ENCODE results near the gene C2CD2. TPM values are rescaled to one million over a fixed set of nuclear protein-coding genes. Genes with fewer than 3 reads are reported as not detected.

C2CD2 gene
- total RNA-seq, 1 donor from 2014 or later, result 23.8 TPM

DNA sequence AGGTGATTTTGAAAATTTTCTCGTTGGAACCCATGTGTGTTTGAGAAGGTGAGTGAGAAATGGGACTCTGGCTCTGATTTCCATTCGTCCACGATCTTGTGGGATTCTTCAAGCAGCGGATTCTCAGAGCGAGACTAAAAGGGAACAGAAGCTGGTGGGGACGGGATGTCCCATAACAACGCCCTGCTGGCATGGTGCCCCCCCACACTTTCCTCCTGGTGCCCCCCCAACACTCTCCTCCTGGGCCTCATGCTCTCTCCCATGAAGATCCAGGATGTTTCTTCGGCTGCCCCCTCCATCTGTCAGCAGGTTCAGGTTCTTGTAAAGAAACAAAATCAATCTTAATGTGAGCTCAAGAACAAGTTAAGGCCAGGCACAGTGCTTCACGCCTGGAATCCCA lies 103.7 kb downstream of the C2CD2 start:
- no peaks in the 10 kb centered on the region for H3K9me3 ChIP-seq
- no peaks in the 10 kb centered on the region for H3K4me1 ChIP-seq
- H3K4me3 ChIP-seq, result no peak overlapping the region
- TF ChIP-seq, protein P1, sequence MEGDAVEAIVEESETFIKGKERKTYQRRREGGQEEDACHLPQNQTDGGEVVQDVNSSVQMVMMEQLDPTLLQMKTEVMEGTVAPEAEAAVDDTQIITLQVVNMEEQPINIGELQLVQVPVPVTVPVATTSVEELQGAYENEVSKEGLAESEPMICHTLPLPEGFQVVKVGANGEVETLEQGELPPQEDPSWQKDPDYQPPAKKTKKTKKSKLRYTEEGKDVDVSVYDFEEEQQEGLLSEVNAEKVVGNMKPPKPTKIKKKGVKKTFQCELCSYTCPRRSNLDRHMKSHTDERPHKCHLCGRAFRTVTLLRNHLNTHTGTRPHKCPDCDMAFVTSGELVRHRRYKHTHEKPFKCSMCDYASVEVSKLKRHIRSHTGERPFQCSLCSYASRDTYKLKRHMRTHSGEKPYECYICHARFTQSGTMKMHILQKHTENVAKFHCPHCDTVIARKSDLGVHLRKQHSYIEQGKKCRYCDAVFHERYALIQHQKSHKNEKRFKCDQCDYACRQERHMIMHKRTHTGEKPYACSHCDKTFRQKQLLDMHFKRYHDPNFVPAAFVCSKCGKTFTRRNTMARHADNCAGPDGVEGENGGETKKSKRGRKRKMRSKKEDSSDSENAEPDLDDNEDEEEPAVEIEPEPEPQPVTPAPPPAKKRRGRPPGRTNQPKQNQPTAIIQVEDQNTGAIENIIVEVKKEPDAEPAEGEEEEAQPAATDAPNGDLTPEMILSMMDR (IDR thresholded peaks at IDR 0.05), result no peak
- H3K27me3 ChIP-seq (ENCODE audit: low read depth), result no peaks in the 10 kb centered on the region
- no peak for DNase-seq
- intact Hi-C loops (cut with DNase I), result no loop called here
- peaks cover 47% of the 10 kb centered on the region for H3K36me3 ChIP-seq
- ATAC-seq, result no peak
- no peak overlapping the region for H3K27ac ChIP-seq

DNA sequence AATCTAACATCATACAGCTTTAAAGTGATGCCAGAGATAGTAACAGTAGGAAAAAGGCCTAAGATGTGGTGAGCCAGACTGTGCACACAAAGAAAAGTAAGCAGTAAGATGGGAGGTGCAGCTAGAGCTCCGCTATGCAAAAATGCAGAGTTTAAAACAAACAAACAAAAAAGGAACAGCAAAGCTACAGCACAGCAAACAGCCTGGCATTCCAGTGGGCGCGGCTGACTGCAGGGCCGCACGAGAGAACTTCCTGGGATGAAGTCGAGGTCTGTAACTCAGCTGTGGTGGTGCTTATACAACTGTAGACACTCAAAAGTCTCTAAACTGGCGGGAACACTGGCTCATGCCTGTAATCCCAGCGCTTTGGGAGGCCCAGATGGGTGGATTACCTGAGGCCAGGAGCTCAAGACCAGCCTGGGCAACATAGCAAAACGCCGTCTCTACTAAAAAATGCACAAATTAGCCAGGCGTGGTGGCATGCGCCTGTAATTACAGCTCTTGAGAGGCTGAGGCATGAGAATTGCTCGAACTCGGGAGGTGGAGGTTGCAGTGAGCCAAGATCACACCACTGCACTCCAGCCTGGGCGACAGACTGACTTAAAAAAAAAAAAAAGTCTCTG lies 104.7 kb downstream of the C2CD2 start:
- H3K27ac ChIP-seq, result no peak overlapping the region
- H3K4me1 ChIP-seq, result no peaks in the 10 kb centered on the region
- no peak overlapping the region for H3K4me3 ChIP-seq
- DNase-seq (no peak), ATAC-seq (peak; percentile 42 to 51)
- TF ChIP-seq, protein P1 (IDR thresholded peaks at IDR 0.05), result no peak
- peaks cover 37% of the 10 kb centered on the region for H3K36me3 ChIP-seq
- H3K27me3 ChIP-seq (ENCODE audit: low read depth), result no peaks in the 10 kb centered on the region
- intact Hi-C loops (cut with DNase I), result no loop called here
- no peaks in the 10 kb centered on the region for H3K9me3 ChIP-seq

- peak in 1 of 2 donors; percentile 26 for ATAC-seq
- no peak for DNase-seq
- no peaks in the 10 kb centered on the region for H3K9me3 ChIP-seq
- TF ChIP-seq, protein P1 (IDR thresholded peaks at IDR 0.05), result no peak
- H3K27me3 ChIP-seq (ENCODE audit: low read depth), result no peaks in the 10 kb centered on the region
- no peaks in the 10 kb centered on the region for H3K4me1 ChIP-seq
- intact Hi-C loops (cut with DNase I), result no loop called here
- H3K4me3 ChIP-seq, result no peak overlapping the region
- no peak overlapping the region for H3K27ac ChIP-seq
- peaks cover 31% of the 10 kb centered on the region for H3K36me3 ChIP-seq
These were observed 105.3 kb downstream of the C2CD2 start for GRCh38 chr21:41848533-41848932.

DNA sequence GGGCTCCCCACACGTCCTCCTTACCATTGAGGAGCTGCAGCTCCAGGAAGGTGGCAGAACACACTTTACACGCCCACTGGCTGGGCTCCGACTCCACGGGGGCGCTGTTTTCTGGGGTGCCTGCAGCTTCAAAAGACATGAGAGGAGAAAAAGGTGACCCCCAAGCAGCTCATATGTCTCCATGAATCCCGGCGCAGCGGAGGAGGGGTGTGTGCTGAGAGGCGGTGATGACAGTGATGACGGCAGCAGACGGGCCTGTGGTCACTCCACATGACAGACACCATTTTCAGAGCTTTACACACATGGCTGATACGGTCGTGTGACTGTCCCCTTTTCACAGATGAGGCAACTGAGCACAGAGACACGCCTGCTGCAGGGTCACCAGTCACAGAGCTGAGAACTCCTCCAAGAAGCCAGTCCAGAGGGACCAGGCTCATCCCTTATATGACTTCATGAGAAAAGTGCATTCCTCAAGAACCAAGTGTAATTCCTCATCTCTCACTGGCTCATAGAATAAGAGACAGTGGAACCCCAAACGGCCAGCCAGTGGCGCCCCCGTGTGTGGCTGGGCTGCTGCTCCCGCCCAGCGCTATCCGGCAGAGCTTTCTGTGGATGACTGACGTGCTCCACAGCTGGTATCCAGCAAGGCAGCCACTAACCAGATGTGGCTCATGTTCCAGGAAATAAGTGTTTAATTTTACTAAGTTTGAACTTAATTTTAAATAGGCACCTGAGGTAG lies 106.6 kb downstream of the C2CD2 start:
- no peak for ATAC-seq

DNA sequence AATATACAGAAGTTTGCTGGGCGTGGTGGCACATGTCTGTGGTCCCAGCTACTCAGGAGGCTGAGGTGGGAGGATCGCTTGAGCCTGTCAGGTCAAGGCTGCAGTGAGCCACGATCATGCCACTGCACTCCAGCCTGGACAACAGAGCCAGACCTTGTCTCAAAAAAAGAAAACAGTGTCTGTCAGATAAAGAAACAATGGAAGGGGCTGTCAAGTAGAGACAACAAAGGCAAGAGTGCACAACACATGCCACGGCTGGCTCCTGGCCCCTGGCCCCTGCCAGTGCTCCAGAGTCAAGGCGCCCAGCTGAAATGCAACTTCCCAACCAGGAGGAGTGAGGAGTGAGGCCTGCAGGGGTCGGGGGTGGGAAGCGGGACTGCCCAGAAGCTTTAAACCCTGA lies 107.3 kb downstream of the C2CD2 start:
- intact Hi-C loops (cut with DNase I), result no loop called here
- H3K9me3 ChIP-seq, result no peaks in the 10 kb centered on the region
- peaks cover 20% of the 10 kb centered on the region for H3K36me3 ChIP-seq
- ATAC-seq (no peak), DNase-seq (no peak)
- H3K4me3 ChIP-seq, result no peak overlapping the region
- TF ChIP-seq, protein P1 (IDR thresholded peaks at IDR 0.05), result no peak
- no peaks in the 10 kb centered on the region for H3K27me3 ChIP-seq (ENCODE audit: low read depth)
- H3K27ac ChIP-seq, result no peak overlapping the region
- H3K4me1 ChIP-seq, result no peaks in the 10 kb centered on the region

More for the DNA sequence above, 106.6 kb downstream of the C2CD2 start:
- intact Hi-C loops (cut with DNase I), result no loop called here
- no peak for DNase-seq
- Histone ChIP-seq H3K4me3 (no peak overlapping the region), H3K36me3 (peaks cover 20% of the 10 kb centered on the region), H3K27ac (no peak overlapping the region), H3K27me3 (ENCODE audit: low read depth) (no peaks in the 10 kb centered on the region), H3K9me3 (no peaks in the 10 kb centered on the region), H3K4me1 (no peaks in the 10 kb centered on the region)
- TF ChIP-seq, protein P1 (IDR thresholded peaks at IDR 0.05), result no peak
